Measurements from ENCODE around the gene NOG.

The NOG gene

DNA sequence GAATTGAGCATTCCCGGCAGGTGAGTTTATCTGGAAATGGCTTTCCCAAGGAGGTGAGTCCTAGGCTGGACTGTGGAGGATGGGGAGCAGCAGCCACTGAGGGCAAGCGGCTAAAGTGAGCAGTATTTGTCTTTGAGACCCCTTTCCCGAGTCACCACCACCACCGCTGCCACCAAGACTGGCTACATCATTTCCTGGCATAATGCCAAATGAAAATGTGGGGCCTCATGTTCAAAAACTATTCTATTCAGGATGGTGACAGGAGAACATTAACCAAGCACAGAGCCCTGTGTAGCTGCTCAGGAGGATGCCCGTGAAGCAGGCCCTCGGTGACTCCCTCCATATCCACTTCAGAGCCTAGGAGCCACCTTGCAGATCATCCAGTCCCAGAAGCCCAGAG is 46.0 kb downstream of the NOG start:
- DNase-seq = no peak

DNA sequence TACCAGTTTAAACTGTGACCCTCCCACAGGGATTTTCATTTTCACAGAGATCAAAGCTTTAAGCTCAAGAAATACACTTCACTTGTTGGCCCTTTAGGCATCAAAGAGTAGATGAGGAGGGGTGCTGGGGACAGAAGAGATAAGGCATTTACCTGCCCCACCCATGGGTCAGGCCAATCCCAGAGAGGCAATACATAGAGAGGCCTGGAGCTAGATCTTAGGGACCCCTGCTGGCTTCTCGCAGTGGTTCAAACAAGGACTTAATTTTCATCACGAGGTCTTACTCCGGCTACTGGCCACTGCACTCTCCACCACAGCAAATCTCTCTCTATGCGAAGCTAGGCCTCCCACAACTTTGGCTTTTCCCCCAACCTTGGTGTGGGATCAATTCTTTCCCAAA is 46.6 kb downstream of the NOG start:
- no peak for DNase-seq

DNA sequence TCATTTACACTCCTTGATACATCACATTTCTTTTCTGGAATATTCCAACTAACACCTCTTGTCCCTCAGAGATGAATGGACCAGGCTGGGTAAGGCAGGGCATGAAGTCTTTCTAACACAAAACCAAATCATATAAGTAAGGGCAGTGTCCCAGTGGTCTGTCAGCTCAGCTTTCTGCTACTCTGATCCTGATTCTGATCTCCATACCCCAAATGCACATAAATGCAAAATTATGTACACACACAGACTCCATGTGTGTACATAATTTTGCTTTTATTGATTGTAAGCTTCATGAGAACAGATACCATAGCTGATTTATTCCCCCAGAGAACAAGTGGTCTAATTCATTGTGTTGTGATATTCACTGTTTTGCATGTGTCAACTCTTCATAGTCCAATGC is 47.9 kb downstream of the NOG start:
- no peak for DNase-seq

DNA sequence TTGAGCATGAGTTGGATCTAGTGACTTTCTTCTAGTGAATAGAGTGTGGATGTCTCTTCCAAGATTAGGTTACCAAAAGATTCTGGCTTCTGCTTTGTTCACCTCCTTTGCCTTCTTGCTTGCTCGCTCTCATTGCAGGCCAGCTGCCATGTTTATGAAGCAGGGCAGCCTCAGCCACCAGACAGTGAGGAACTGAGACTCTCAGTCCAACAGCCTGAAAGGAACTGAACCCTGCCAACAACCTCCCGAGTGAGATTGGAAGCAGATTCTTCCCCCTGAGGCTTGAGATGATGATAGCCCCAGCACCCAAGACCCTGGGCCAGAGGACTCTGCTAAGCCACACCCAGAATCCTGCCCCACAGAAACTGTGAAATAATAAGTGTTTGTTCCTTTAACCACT is 48.4 kb downstream of the NOG start:
- no peak for DNase-seq

DNA sequence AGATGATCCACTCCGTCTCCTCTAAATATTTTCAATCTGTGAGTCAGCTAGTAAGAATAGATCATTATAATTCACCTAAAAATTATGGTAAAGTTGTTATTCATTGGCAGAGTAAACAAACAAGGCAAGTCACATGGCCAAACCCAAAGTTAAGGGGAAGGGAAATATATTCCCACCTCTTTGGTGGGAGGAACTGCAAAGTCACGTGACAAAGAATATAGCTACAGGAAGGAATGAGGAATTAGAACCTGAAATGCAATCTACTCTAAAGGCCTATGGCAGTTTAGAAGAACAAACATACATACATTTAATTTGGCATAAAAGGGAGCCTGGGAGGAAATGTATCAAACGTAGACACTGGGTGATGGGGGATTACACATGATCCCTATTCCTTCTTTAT is 48.9 kb downstream of the NOG start:
- no peak for DNase-seq

All from NCI-H1092 (cell line).